ENCODE data around the gene PRDM2.

- TF ChIP-seq, protein P1, sequence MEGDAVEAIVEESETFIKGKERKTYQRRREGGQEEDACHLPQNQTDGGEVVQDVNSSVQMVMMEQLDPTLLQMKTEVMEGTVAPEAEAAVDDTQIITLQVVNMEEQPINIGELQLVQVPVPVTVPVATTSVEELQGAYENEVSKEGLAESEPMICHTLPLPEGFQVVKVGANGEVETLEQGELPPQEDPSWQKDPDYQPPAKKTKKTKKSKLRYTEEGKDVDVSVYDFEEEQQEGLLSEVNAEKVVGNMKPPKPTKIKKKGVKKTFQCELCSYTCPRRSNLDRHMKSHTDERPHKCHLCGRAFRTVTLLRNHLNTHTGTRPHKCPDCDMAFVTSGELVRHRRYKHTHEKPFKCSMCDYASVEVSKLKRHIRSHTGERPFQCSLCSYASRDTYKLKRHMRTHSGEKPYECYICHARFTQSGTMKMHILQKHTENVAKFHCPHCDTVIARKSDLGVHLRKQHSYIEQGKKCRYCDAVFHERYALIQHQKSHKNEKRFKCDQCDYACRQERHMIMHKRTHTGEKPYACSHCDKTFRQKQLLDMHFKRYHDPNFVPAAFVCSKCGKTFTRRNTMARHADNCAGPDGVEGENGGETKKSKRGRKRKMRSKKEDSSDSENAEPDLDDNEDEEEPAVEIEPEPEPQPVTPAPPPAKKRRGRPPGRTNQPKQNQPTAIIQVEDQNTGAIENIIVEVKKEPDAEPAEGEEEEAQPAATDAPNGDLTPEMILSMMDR (conservative IDR thresholded peaks at IDR 0.05; ENCODE audit: low read depth, low read length), result no peak
- no peak for TF ChIP-seq EZH2 (IDR thresholded peaks at IDR 0.05; ENCODE audit: borderline replicate concordance, low read depth, low read length, poor library complexity, severe bottlenecking)
Observed at GRCh38 chr1:13760921-13761320, 60.9 kb downstream of the PRDM2 start.
